GM12872 (cell line): ENCODE data around the gene SLFNL1.

Experiments
- TF ChIP-seq, protein P1 (sequence below): IDR thresholded peaks from 3 replicates; pipeline ENCODE4 v1.5.1; 2011; ENCODE audit warnings: low read depth, mild to moderate bottlenecking, low read length, moderate library complexity; ENCODE audit not compliant: insufficient read depth

SLFNL1 gene

GRCh38 chr1:40971966-40972365 is 49.6 kb downstream of the SLFNL1 start:
- TF ChIP-seq, protein P1, sequence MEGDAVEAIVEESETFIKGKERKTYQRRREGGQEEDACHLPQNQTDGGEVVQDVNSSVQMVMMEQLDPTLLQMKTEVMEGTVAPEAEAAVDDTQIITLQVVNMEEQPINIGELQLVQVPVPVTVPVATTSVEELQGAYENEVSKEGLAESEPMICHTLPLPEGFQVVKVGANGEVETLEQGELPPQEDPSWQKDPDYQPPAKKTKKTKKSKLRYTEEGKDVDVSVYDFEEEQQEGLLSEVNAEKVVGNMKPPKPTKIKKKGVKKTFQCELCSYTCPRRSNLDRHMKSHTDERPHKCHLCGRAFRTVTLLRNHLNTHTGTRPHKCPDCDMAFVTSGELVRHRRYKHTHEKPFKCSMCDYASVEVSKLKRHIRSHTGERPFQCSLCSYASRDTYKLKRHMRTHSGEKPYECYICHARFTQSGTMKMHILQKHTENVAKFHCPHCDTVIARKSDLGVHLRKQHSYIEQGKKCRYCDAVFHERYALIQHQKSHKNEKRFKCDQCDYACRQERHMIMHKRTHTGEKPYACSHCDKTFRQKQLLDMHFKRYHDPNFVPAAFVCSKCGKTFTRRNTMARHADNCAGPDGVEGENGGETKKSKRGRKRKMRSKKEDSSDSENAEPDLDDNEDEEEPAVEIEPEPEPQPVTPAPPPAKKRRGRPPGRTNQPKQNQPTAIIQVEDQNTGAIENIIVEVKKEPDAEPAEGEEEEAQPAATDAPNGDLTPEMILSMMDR, result no peak

- TF ChIP-seq, protein P1, result no peak
Observed at GRCh38 chr1:40969445-40969844, 52.1 kb downstream of the SLFNL1 start.

- TF ChIP-seq, protein P1, result no peak
Observed at GRCh38 chr1:40966417-40966816, 55.1 kb downstream of the SLFNL1 start.
